ENCODE results near the gene PCYT1B. TPM values are rescaled to one million over a fixed set of nuclear protein-coding genes. Genes with fewer than 3 reads are reported as not detected.
A peak's percentile ranks its signal among the peaks of the same experiment; 100 is the strongest.

PCYT1B gene
- total RNA-seq, 1 donor from 2014 or later, result 26.1 TPM

GRCh38 chrX:24550166-24550565 lies 97.0 kb downstream of the PCYT1B start:
- no peaks in the 10 kb centered on the region for H3K9me3 Mint-ChIP-seq (ENCODE audit: unreplicated experiment)
- DNase-seq (ENCODE audit: low spot score), result no peak
- H3K4me3 Mint-ChIP-seq (ENCODE audit: unreplicated experiment), result no peak overlapping the region
- no peaks in the 10 kb centered on the region for H3K36me3 Mint-ChIP-seq (ENCODE audit: low read depth, unreplicated experiment)
- peaks cover 3% of the 10 kb centered on the region for H3K4me1 Mint-ChIP-seq (ENCODE audit: unreplicated experiment)
- H3K27me3 Mint-ChIP-seq (ENCODE audit: unreplicated experiment), result no peaks in the 10 kb centered on the region
- H3K27ac Mint-ChIP-seq (ENCODE audit: unreplicated experiment), result no peak overlapping the region
- no peak for TF ChIP-seq CTCF (IDR thresholded peaks at IDR 0.05; ENCODE audit: unreplicated experiment)

GRCh38 chrX:24547961-24548360 lies 99.2 kb downstream of the PCYT1B start:
- TF ChIP-seq CTCF (IDR thresholded peaks at IDR 0.05; ENCODE audit: unreplicated experiment), result no peak
- H3K27ac Mint-ChIP-seq (ENCODE audit: unreplicated experiment), result no peak overlapping the region
- H3K4me1 Mint-ChIP-seq (ENCODE audit: unreplicated experiment), result peaks cover 17% of the 10 kb centered on the region
- H3K27me3 Mint-ChIP-seq (ENCODE audit: unreplicated experiment), result no peaks in the 10 kb centered on the region
- H3K9me3 Mint-ChIP-seq (ENCODE audit: unreplicated experiment), result no peaks in the 10 kb centered on the region
- no peaks in the 10 kb centered on the region for H3K36me3 Mint-ChIP-seq (ENCODE audit: low read depth, unreplicated experiment)
- no peak overlapping the region for H3K4me3 Mint-ChIP-seq (ENCODE audit: unreplicated experiment)
- DNase-seq (ENCODE audit: low spot score), result no peak

GRCh38 chrX:24542756-24543155 lies 104.4 kb downstream of the PCYT1B start:
- H3K27me3 Mint-ChIP-seq (ENCODE audit: unreplicated experiment), result no peaks in the 10 kb centered on the region
- no peak overlapping the region for H3K4me3 Mint-ChIP-seq (ENCODE audit: unreplicated experiment)
- no peak for TF ChIP-seq CTCF (IDR thresholded peaks at IDR 0.05; ENCODE audit: unreplicated experiment)

GRCh38 chrX:24536551-24536950 lies 110.6 kb downstream of the PCYT1B start:
- H3K27me3 Mint-ChIP-seq (ENCODE audit: unreplicated experiment), result no peaks in the 10 kb centered on the region

More at GRCh38 chrX:24542756-24543155, 104.4 kb downstream of the PCYT1B start:
- no peak for DNase-seq (ENCODE audit: low spot score)
- H3K36me3 Mint-ChIP-seq (ENCODE audit: low read depth, unreplicated experiment), result no peaks in the 10 kb centered on the region
- H3K27ac Mint-ChIP-seq (ENCODE audit: unreplicated experiment), result peak overlapping the region; percentile 79
- H3K4me1 Mint-ChIP-seq (ENCODE audit: unreplicated experiment), result peaks cover 36% of the 10 kb centered on the region
- no peaks in the 10 kb centered on the region for H3K9me3 Mint-ChIP-seq (ENCODE audit: unreplicated experiment)

GRCh38 chrX:24528605-24529004 lies 118.5 kb downstream of the PCYT1B start:
- DNase-seq (ENCODE audit: low spot score), result no peak

More at GRCh38 chrX:24536551-24536950, 110.6 kb downstream of the PCYT1B start:
- H3K9me3 Mint-ChIP-seq (ENCODE audit: unreplicated experiment), result no peaks in the 10 kb centered on the region
- TF ChIP-seq CTCF (IDR thresholded peaks at IDR 0.05; ENCODE audit: unreplicated experiment), result no peak
- DNase-seq (ENCODE audit: low spot score), result no peak
- no peak overlapping the region for H3K27ac Mint-ChIP-seq (ENCODE audit: unreplicated experiment)
- H3K4me1 Mint-ChIP-seq (ENCODE audit: unreplicated experiment), result peaks cover 7% of the 10 kb centered on the region
- peaks cover 4% of the 10 kb centered on the region for H3K36me3 Mint-ChIP-seq (ENCODE audit: low read depth, unreplicated experiment)
- no peak overlapping the region for H3K4me3 Mint-ChIP-seq (ENCODE audit: unreplicated experiment)

More at GRCh38 chrX:24528605-24529004, 118.5 kb downstream of the PCYT1B start:
- Mint-ChIP-seq H3K9me3 (ENCODE audit: unreplicated experiment) (no peaks in the 10 kb centered on the region), H3K36me3 (ENCODE audit: low read depth, unreplicated experiment) (no peaks in the 10 kb centered on the region), H3K4me3 (ENCODE audit: unreplicated experiment) (no peak overlapping the region), H3K27ac (ENCODE audit: unreplicated experiment) (no peak overlapping the region), H3K27me3 (ENCODE audit: unreplicated experiment) (no peaks in the 10 kb centered on the region), H3K4me1 (ENCODE audit: unreplicated experiment) (peaks cover 5% of the 10 kb centered on the region)
- TF ChIP-seq CTCF (IDR thresholded peaks at IDR 0.05; ENCODE audit: unreplicated experiment), result no peak
